ENCODE data around the gene CCDC201. TPM values are rescaled to one million over a fixed set of nuclear protein-coding genes. Genes with fewer than 3 reads are reported as not detected.

CCDC201 gene
- total and polyA plus RNA-seq, 2 donors (not counting 3 experiments of a cell fraction or from before 2014, with no cell fraction given), result not detected

GRCh38 chr7:45901566-45901965 lies 28.7 kb upstream of the CCDC201 start:
- TF ChIP-seq MYC (IDR thresholded peaks at IDR 0.05; ENCODE audit: low read depth, low read length), result no peak
- no peak for TF ChIP-seq JUN (IDR thresholded peaks at IDR 0.05; ENCODE audit: borderline replicate concordance, insufficient read depth, insufficient read length, low read depth)
- no peak for TF ChIP-seq GATA2 (IDR thresholded peaks at IDR 0.05; ENCODE audit: insufficient read depth, insufficient read length, low read depth, low read length)
- TF ChIP-seq CTCF (IDR thresholded peaks at IDR 0.05; ENCODE audit: extremely low read depth in 1 of 2, insufficient read depth in 1 of 2, low read depth in 1 of 2, low read length in 2 of 2), result no peak
- TF ChIP-seq POLR2A (IDR thresholded peaks at IDR 0.05; ENCODE audit: low read depth, low read length), result no peak
- Histone ChIP-seq H3K4me2 (ENCODE audit: insufficient read depth, low read length) (no peak overlapping the region), H3K4me3 (replicated peaks in 1 of 3; ENCODE audit: insufficient read depth in 1 of 3, low read depth in 1 of 3, low read length in 3 of 3) (no peak overlapping the region), H3K79me2 (ENCODE audit: control insufficient read depth, insufficient read depth, low read length) (no peaks in the 10 kb centered on the region), H3K36me3 (ENCODE audit: control insufficient read depth in 2 of 2, extremely low read depth in 1 of 2, insufficient read depth in 2 of 2, low read length in 2 of 2) (no peaks in the 10 kb centered on the region), H3K27me3 (ENCODE audit: control insufficient read depth in 2 of 2, insufficient read depth in 2 of 2, low read length in 2 of 2) (peaks cover 14 to 21% of the 10 kb centered on the region in 2 experiments), H3K9ac (replicated peaks; ENCODE audit: extremely low read depth, insufficient read depth, low read length) (no peak overlapping the region), H4K20me1 (replicated peaks; ENCODE audit: control insufficient read depth, extremely low read depth, insufficient read depth, low read length) (no peaks in the 10 kb centered on the region), H2AFZ (ENCODE audit: low read depth, low read length) (no peak overlapping the region), H3K9me1 (replicated peaks; ENCODE audit: control insufficient read depth, extremely low read depth, insufficient read depth, low read length) (no peaks in the 10 kb centered on the region), H3K9me3 (replicated peaks; ENCODE audit: control insufficient read depth, insufficient read depth, low read length) (no peaks in the 10 kb centered on the region), H3K27ac (ENCODE audit: insufficient read depth, low read depth, low read length) (no peak overlapping the region), H3K4me1 (ENCODE audit: control insufficient read depth, extremely low read depth, insufficient read depth, low read length) (no peaks in the 10 kb centered on the region)
- POLR2A ChIA-PET, result no interaction called here
- DNase-seq (ENCODE audit: low read depth, low spot score) (no peak), FAIRE-seq (no peak)
- no TSS peak for BruUV-seq (replicated peaks)
- dilution Hi-C loops (cut with MboI; ENCODE audit: extremely low pct_ligation_motif_present, low sequenced_read_pairs), result no loop called here
- CTCF ChIA-PET, result interaction anchor here (1.4 to 1.8 kb wide), 3 partner anchors 9 to 21 kb away, joined by 4 to 7 read pairs (median 7); no protein-coding TSS in a partner anchor
- intact Hi-C loops (cut with micrococcal nuclease), result no loop called here

GRCh38 chr7:45898222-45898621 lies 25.3 kb upstream of the CCDC201 start:
- FAIRE-seq (no peak), DNase-seq (ENCODE audit: low read depth, low spot score) (no peak)
- no peak overlapping the region for H3K4me3 ChIP-seq (replicated peaks in 1 of 3; ENCODE audit: insufficient read depth in 1 of 3, low read depth in 1 of 3, low read length in 3 of 3)
- peaks cover 11 to 14% of the 10 kb centered on the region in 2 experiments for H3K27me3 ChIP-seq (ENCODE audit: control insufficient read depth in 2 of 2, insufficient read depth in 2 of 2, low read length in 2 of 2)
- no peak overlapping the region for H3K4me2 ChIP-seq (ENCODE audit: insufficient read depth, low read length)
- H3K9me1 ChIP-seq (replicated peaks; ENCODE audit: control insufficient read depth, extremely low read depth, insufficient read depth, low read length), result no peaks in the 10 kb centered on the region
- TF ChIP-seq FOS (IDR thresholded peaks at IDR 0.05; ENCODE audit: borderline replicate concordance, insufficient read depth, low read length) (no peak), EZH2 (IDR thresholded peaks at IDR 0.05; ENCODE audit: borderline replicate concordance, low read depth, low read length, severe bottlenecking) (no peak), POLR2AphosphoS5 (IDR thresholded peaks at IDR 0.05; ENCODE audit: insufficient read depth, low read depth, low read length) (no peak), GATA2 (IDR thresholded peaks at IDR 0.05; ENCODE audit: insufficient read depth, insufficient read length, low read depth, low read length) (no peak), MYC (IDR thresholded peaks at IDR 0.05; ENCODE audit: low read depth, low read length) (no peak), JUN (IDR thresholded peaks at IDR 0.05; ENCODE audit: borderline replicate concordance, insufficient read depth, insufficient read length, low read depth) (no peak)
- ChIA-PET POLR2A (no interaction called here), CTCF (no interaction called here)
- no peaks in the 10 kb centered on the region for H3K4me1 ChIP-seq (ENCODE audit: control insufficient read depth, extremely low read depth, insufficient read depth, low read length)
- intact Hi-C loops (cut with micrococcal nuclease), result no loop called here
- H2AFZ ChIP-seq (ENCODE audit: low read depth, low read length), result no peak overlapping the region
- H4K20me1 ChIP-seq (replicated peaks; ENCODE audit: control insufficient read depth, extremely low read depth, insufficient read depth, low read length), result no peaks in the 10 kb centered on the region
- no peaks in the 10 kb centered on the region for H3K79me2 ChIP-seq (ENCODE audit: control insufficient read depth, insufficient read depth, low read length)
- dilution Hi-C loops (cut with MboI; ENCODE audit: extremely low pct_ligation_motif_present, low sequenced_read_pairs), result no loop called here
- H3K9me3 ChIP-seq (replicated peaks; ENCODE audit: control insufficient read depth, insufficient read depth, low read length), result no peaks in the 10 kb centered on the region
- no TSS peak for BruUV-seq (replicated peaks)
- H3K36me3 ChIP-seq (ENCODE audit: control insufficient read depth in 2 of 2, extremely low read depth in 1 of 2, insufficient read depth in 2 of 2, low read length in 2 of 2), result no peaks in the 10 kb centered on the region
- no peak overlapping the region for H3K9ac ChIP-seq (replicated peaks; ENCODE audit: extremely low read depth, insufficient read depth, low read length)
- no peak overlapping the region for H3K27ac ChIP-seq (ENCODE audit: insufficient read depth, low read depth, low read length)

Measured in endothelial cell of umbilical vein (primary cell).